Stomach (tissue), 4 donors: ENCODE data around the gene ECHDC1.

ENCODE experiments used
- CTCF ChIP-seq, 7 experiments: fragments of 450-650 bp in 4 of 7; fragments of 200-600 bp in 3 of 7; sonication (generic) in 3 of 7; IDR thresholded peaks; one replicate each; pipeline ENCODE4 v1.5.1; 2016 to 2019; ENCODE audit warnings: antibody characterized with exemption in 7 of 7, control low read depth in 2 of 7, mild to moderate bottlenecking in 1 of 7
- POLR2A ChIP-seq, 4 donors: fragments of 450-650 bp; IDR thresholded peaks; one replicate each; pipeline ENCODE4 v1.6.1; 2016; ENCODE audit warnings: antibody characterized with exemption in 4 of 4, control low read depth in 2 of 4, mild to moderate bottlenecking in 1 of 4, moderate library complexity in 1 of 4
- POLR2AphosphoS5 ChIP-seq, 3 donors: sonication (generic); formaldehyde crosslinking; IDR thresholded peaks; one replicate each; pipeline ENCODE4 v1.6.1; 2016; ENCODE audit warnings: antibody characterized with exemption in 3 of 3

- TF ChIP-seq CTCF (IDR thresholded peaks at IDR 0.05) (no peak), POLR2AphosphoS5 (IDR thresholded peaks at IDR 0.05) (no peak), POLR2A (IDR thresholded peaks at IDR 0.05) (no peak)
Measured at GRCh38 chr6:127303917-127304316, 39.5 kb downstream of the ECHDC1 start.
